Measurements from ENCODE around the gene COMMD10.

Gene COMMD10

GRCh38 chr5:116242343-116242742 is 157.5 kb downstream of the COMMD10 start:
- in situ Hi-C loops (cut with HindIII; ENCODE audit: low sequenced_read_pairs) = no loop called here
- no peak overlapping the region for H3K4me3 ChIP-seq (ENCODE audit: low read depth, low read length)
- no peak for TF ChIP-seq CTCF (IDR thresholded peaks at IDR 0.05; ENCODE audit: low read depth, low read length, missing control alignments)
- peak; percentile 36 for DNase-seq (ENCODE audit: low read depth)

GRCh38 chr5:116248432-116248831 is 163.6 kb downstream of the COMMD10 start:
- no peak for DNase-seq (ENCODE audit: low read depth)
- in situ Hi-C loops (cut with HindIII; ENCODE audit: low sequenced_read_pairs) = no loop called here
- TF ChIP-seq CTCF (IDR thresholded peaks at IDR 0.05; ENCODE audit: low read depth, low read length, missing control alignments) = no peak
- no peak overlapping the region for H3K4me3 ChIP-seq (ENCODE audit: low read depth, low read length)

- no peak for TF ChIP-seq CTCF (IDR thresholded peaks at IDR 0.05; ENCODE audit: low read depth, low read length, missing control alignments)
- no peak for DNase-seq (ENCODE audit: low read depth)
- no peak overlapping the region for H3K4me3 ChIP-seq (ENCODE audit: low read depth, low read length)
- in situ Hi-C loops (cut with HindIII; ENCODE audit: low sequenced_read_pairs) = no loop called here
Observed at GRCh38 chr5:116249648-116250047, 164.8 kb downstream of the COMMD10 start.

- no peak overlapping the region for H3K4me3 ChIP-seq (ENCODE audit: low read depth, low read length)
- no peak for TF ChIP-seq CTCF (IDR thresholded peaks at IDR 0.05; ENCODE audit: low read depth, low read length, missing control alignments)
- in situ Hi-C loops (cut with HindIII; ENCODE audit: low sequenced_read_pairs) = no loop called here
- no peak for DNase-seq (ENCODE audit: low read depth)
Observed at GRCh38 chr5:116256717-116257116, 171.9 kb downstream of the COMMD10 start.

- DNase-seq (ENCODE audit: low read depth) = no peak
- H3K4me3 ChIP-seq (ENCODE audit: low read depth, low read length) = no peak overlapping the region
- no peak for TF ChIP-seq CTCF (IDR thresholded peaks at IDR 0.05; ENCODE audit: low read depth, low read length, missing control alignments)
- in situ Hi-C loops (cut with HindIII; ENCODE audit: low sequenced_read_pairs) = no loop called here
Observed at GRCh38 chr5:116265471-116265870, 180.6 kb downstream of the COMMD10 start.

- TF ChIP-seq CTCF (IDR thresholded peaks at IDR 0.05; ENCODE audit: low read depth, low read length, missing control alignments) = no peak
- no peak overlapping the region for H3K4me3 ChIP-seq (ENCODE audit: low read depth, low read length)
- no peak for DNase-seq (ENCODE audit: low read depth)
- in situ Hi-C loops (cut with HindIII; ENCODE audit: low sequenced_read_pairs) = no loop called here
Observed at GRCh38 chr5:116271446-116272025, 186.7 kb downstream of the COMMD10 start.
